ENCODE results near the gene TBX21. TPM values are rescaled to one million over a fixed set of nuclear protein-coding genes. Genes with fewer than 3 reads are reported as not detected.

Gene TBX21
- total and polyA plus RNA-seq, 10 of the 15 experiments (the other 5 are each of a cell fraction or from before 2014, with no cell fraction given): 0.63 to 9.6 (median 5.0) TPM

- TF ChIP-seq IRF5 (IDR thresholded peaks at IDR 0.05; ENCODE audit: borderline replicate concordance): no peak
- TF ChIP-seq RELA (IDR thresholded peaks at IDR 0.05; ENCODE audit: borderline replicate concordance, partially characterized antibody): no peak
These were observed 42.9 kb upstream of the TBX21 start (continued) for GRCh38 chr17:47690121-47690520.

GRCh38 chr17:47692137-47692894 is 40.7 kb upstream of the TBX21 start:
- POLR2A ChIA-PET: interaction anchor here (1.2 to 1.3 kb wide), 2 partner anchors 43 to 48 kb away, joined by 3 to 4 read pairs; no protein-coding TSS in a partner anchor
- no peak overlapping the region for H3K27ac ChIP-seq (ENCODE audit: control insufficient read depth, insufficient read depth)
- CTCF ChIA-PET: interaction anchor here (0.7 to 2.1 kb wide), 10 partner anchors 12 to 255 kb away, joined by 3 to 20 read pairs (median 4); partner anchors contain the start of gene KPNB1
- BruUV-seq (replicated peaks): no TSS peak
- H3K9me3 ChIP-seq (replicated peaks; ENCODE audit: control insufficient read depth, insufficient read depth, low read length): no peaks in the 10 kb centered on the region
- TF ChIP-seq BACH1 (IDR thresholded peaks at IDR 0.05; ENCODE audit: borderline replicate concordance) (no peak), STAT3 (IDR thresholded peaks at IDR 0.05; ENCODE audit: low read depth, low read length) (no peak), POLR2AphosphoS2 (IDR thresholded peaks at IDR 0.05; ENCODE audit: low read depth, low read length) (no peak), USF2 (IDR thresholded peaks at IDR 0.05; ENCODE audit: borderline replicate concordance, low read depth, low read length) (no peak), CEBPB (IDR thresholded peaks at IDR 0.05; ENCODE audit: borderline replicate concordance in 1 of 2, low read depth in 2 of 2, low read length in 2 of 2) (no peak), HDAC6 (IDR thresholded peaks at IDR 0.05; ENCODE audit: unreplicated experiment) (no peak), CBX3 (IDR thresholded peaks at IDR 0.05; ENCODE audit: borderline replicate concordance, low read depth) (no peak), MYC (IDR thresholded peaks at IDR 0.05; ENCODE audit: insufficient read depth, insufficient read length, insufficient replicate concordance, low read length, severe bottlenecking) (no peak), POLR2AphosphoS5 (IDR thresholded peaks at IDR 0.05; ENCODE audit: low read length) (no peak)
- no peaks in the 10 kb centered on the region; the same call in 1 of the 2 replicates for H4K20me1 ChIP-seq (ENCODE audit: control insufficient read depth, insufficient read depth)
- no peak overlapping the region for H3K9ac ChIP-seq (ENCODE audit: control insufficient read depth, insufficient read depth, low read length)
- no peaks in the 10 kb centered on the region for H3K79me2 ChIP-seq (ENCODE audit: control insufficient read depth, insufficient read depth, low read length)
- no peak overlapping the region for H3K4me3 ChIP-seq
- DNase-seq (ENCODE audit: low read depth, low spot score): no peak
- no peaks in the 10 kb centered on the region; a peak in 1 of 4 replicates for H3K27me3 ChIP-seq (replicated peaks in 1 of 2; ENCODE audit: control insufficient read depth in 2 of 2, insufficient read depth in 2 of 2, low read length in 1 of 2)
- no peaks in the 10 kb centered on the region for H3K36me3 ChIP-seq (ENCODE audit: control insufficient read depth in 2 of 2, insufficient read depth in 2 of 2, low read length in 1 of 2)
- H3K4me2 ChIP-seq (ENCODE audit: control insufficient read depth, insufficient read depth): no peak overlapping the region
- H2AFZ ChIP-seq (ENCODE audit: control insufficient read depth, low read depth, low read length): no peak overlapping the region
- RAD21 ChIA-PET (ENCODE audit: unreplicated experiment): interaction anchor here (0.8 to 2.7 kb wide), 6 partner anchors 12 to 44 kb away, joined by 3 to 13 read pairs (median 4); partner anchors contain the start of gene TBX21
- SMC1A ChIA-PET (ENCODE audit: uncharacterized antibody, unreplicated experiment): interaction anchor here (0.7 to 1.9 kb wide), 11 partner anchors 12 to 139 kb away, joined by 3 to 13 read pairs (median 3); partner anchors contain the start of genes KPNB1 and MRPL10
- no peak for FAIRE-seq
- intact Hi-C loops (cut with micrococcal nuclease; ENCODE audit: unreplicated experiment) (no loop called here), in situ Hi-C loops (cut with MboI) (loop anchor here (10.0 kb wide), 1 partner anchor 112 kb away; no protein-coding TSS in a partner anchor)
- WGBS (ENCODE audit: insufficient coverage, insufficient replicate concordance, low lambda C conversion rate, missing lambda C conversion rate): 21% methylated on average over 2 of the region's 2 CpGs
- no peak for ATAC-seq
- H3K4me1 ChIP-seq (ENCODE audit: control insufficient read depth, insufficient read depth, low read length): peaks cover 16% of the 10 kb centered on the region

All from GM12878 (cell line).